NB4 (cell line): Measurements from ENCODE around the gene STAC.
A peak's percentile ranks its signal among the peaks of the same experiment; 100 is the strongest.

ENCODE experiments used
- DNase-seq: peaks from one replicate; pipeline ENCODE4 v3.0.0; 2010; ENCODE audit warnings: low read depth
- H3K4me3 ChIP-seq: one replicate; pipeline ENCODE4 v1.5.1; 2011; ENCODE audit warnings: mild to moderate bottlenecking, low read depth, low read length, moderate library complexity
- MYC ChIP-seq: IDR thresholded peaks from 2 replicates; pipeline ENCODE4 v1.6.1; 2011; ENCODE audit warnings: low read depth, low read length
- POLR2A ChIP-seq: IDR thresholded peaks from 2 replicates; pipeline ENCODE4 v1.6.1; 2011; ENCODE audit warnings: mild to moderate bottlenecking; ENCODE audit not compliant: insufficient read length; ENCODE audit errors: extremely low read depth
- TF ChIP-seq, protein P1 (sequence below): IDR thresholded peaks from one replicate; pipeline ENCODE4 v1.5.1; 2012; ENCODE audit warnings: low read depth, low read length
- TF ChIP-seq, protein P2 (sequence below): IDR thresholded peaks from 2 replicates; pipeline ENCODE4 v1.6.1; 2011; ENCODE audit warnings: low read depth, low read length

Gene STAC

DNA sequence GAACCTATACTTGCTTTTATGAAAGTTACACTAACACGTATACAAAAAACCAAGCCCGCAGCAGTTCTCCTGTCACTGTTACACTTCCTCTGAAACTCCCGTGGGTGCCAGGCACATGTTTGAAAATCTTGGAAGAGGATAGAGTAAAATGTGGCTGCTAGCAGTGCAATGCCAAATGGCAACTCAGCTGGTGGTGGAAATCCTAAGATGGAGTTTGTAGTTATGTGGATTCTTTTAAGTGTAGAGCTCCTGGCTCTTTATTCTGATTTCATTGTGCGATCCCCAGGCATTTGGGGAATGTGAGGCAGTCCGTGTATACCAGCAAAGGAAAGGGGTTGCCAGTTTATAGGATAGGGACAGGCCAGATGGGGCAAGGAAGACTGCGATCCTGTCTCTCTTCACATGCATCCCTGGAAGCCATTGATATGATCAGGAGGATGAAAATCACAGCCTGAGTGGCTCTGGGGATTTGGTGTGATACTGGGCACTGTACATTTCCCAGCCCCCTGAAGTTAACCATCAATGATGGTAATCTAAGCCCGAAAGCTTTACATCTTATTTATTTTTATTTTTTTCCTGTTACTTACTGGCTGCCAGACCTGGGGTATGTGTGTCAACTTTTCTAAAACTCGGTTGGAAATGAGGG, 1.1 kb downstream of the STAC start:
- TF ChIP-seq, protein P1, sequence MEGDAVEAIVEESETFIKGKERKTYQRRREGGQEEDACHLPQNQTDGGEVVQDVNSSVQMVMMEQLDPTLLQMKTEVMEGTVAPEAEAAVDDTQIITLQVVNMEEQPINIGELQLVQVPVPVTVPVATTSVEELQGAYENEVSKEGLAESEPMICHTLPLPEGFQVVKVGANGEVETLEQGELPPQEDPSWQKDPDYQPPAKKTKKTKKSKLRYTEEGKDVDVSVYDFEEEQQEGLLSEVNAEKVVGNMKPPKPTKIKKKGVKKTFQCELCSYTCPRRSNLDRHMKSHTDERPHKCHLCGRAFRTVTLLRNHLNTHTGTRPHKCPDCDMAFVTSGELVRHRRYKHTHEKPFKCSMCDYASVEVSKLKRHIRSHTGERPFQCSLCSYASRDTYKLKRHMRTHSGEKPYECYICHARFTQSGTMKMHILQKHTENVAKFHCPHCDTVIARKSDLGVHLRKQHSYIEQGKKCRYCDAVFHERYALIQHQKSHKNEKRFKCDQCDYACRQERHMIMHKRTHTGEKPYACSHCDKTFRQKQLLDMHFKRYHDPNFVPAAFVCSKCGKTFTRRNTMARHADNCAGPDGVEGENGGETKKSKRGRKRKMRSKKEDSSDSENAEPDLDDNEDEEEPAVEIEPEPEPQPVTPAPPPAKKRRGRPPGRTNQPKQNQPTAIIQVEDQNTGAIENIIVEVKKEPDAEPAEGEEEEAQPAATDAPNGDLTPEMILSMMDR = no peak
- TF ChIP-seq, protein P2, sequence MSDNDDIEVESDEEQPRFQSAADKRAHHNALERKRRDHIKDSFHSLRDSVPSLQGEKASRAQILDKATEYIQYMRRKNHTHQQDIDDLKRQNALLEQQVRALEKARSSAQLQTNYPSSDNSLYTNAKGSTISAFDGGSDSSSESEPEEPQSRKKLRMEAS = no peak
- TF ChIP-seq POLR2A (no peak), MYC (no peak)
- DNase-seq = no peak
- H3K4me3 ChIP-seq = no peak overlapping the region

DNA sequence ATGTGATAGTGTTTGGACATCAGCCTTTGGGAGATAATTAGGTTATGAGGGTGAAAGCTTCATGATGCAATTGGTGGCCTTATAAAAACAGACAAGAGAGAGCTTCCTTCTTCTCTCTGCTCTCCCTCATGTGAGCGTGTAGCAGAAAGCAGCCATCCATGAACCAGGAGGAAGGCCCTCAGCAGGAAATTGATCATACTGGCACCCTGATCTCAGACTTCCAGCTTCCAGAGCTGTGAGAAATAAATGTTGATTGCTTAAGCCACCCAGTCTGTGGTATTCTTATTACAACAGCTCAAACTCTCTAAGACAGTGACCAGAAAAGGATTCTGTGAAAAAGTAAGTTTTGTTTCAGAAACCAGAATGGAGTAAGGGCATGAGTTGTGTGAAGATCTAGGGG, 13.3 kb downstream of the STAC start:
- no peak overlapping the region for H3K4me3 ChIP-seq
- TF ChIP-seq POLR2A = no peak
- TF ChIP-seq MYC = no peak
- TF ChIP-seq, protein P2 = no peak
- TF ChIP-seq, protein P1 = no peak
- DNase-seq = peak; percentile 2

DNA sequence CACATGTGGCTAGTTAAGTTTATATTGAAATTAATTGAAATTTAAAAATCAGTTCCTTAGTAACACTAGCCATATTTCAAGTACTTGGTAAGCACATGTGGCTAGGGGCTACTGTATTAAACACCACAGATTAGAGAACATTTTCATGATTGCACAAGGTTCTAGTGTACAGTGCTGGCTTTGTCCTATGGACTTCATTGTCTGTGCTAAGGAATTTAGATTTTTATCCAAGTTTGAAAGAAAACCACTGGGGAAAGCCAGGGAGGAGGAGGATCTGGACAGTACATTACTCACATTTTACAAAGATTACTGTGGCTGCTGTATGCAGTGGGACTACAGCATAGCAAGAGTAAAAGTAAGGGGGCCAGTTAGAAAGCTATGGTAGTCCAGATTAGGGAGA, 13.9 kb downstream of the STAC start:
- TF ChIP-seq, protein P1 = no peak
- TF ChIP-seq MYC = no peak
- TF ChIP-seq, protein P2 = no peak
- no peak for TF ChIP-seq POLR2A
- DNase-seq = no peak
- H3K4me3 ChIP-seq = no peak overlapping the region

DNA sequence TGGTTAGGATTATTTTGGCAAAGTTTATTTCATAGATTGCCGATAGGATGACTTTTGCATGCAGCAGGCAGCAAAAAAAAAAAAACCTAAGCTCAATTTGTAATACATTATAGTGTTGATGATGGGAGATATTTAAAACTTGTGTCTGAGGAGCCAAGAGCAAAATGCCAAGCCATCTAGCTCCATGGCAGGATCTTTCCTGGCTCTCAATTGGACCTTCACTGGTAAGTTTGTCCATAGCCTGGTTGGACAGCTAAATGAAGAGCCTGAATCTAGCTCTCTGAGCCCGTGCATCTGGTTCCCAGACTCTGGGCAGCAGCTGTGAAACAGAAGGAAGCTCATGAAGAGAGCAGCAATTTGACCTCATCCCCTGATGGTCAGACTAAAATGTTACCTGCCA, 17.5 kb downstream of the STAC start:
- TF ChIP-seq POLR2A = no peak
- TF ChIP-seq MYC = no peak
- TF ChIP-seq, protein P2 = no peak
- no peak for DNase-seq
- H3K4me3 ChIP-seq = no peak overlapping the region

DNA sequence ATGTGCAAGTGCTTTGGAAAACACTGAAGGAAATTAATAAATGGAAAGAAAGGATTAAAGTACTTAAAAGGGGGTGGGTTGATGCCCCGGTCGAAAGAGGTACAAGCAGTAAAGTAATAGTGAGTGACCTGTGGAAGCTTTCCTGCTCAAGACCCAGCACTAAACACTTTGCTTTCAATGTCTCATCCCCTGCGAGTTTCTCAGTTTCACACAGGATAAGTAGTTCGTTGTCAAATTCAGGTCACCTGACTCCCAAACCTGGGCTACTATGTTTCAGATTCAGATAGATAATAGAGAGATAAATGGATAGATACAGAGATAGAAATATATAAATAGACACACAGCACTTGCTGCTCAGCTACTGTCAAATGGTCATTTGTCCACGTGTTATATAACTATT, 19.6 kb downstream of the STAC start:
- DNase-seq = no peak
- TF ChIP-seq MYC (no peak), POLR2A (no peak)
- TF ChIP-seq, protein P2 = no peak
- TF ChIP-seq, protein P1 = no peak
- no peak overlapping the region for H3K4me3 ChIP-seq

DNA sequence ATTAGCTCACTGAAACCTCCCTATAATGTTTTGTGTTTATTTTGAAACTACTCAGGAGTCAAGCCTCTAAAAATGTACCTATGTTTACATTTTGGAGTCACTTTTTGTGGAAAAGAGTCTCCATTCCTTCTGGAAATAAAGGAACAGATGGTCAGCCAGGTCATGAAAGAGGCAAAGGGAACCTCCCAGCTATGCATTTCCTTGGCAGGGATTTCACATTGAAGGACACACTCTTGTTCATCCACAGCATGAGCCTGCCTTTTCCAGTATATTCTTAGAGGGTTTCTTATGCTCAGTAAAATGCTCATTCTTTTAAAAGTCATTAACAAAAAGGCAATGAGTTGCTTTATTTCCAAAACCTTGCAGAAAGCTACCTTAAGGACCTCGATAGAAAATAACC, 20.8 kb downstream of the STAC start:
- no peak for TF ChIP-seq POLR2A
- TF ChIP-seq, protein P2 = no peak
- no peak for TF ChIP-seq MYC
- TF ChIP-seq, protein P1 = no peak
- DNase-seq = no peak
- H3K4me3 ChIP-seq = no peak overlapping the region
